HG03045 (cell line): ENCODE data around the gene OAF.

Experiments used
- ATAC-seq: cut with Tn5 transposase; IDR thresholded peaks from one replicate; pipeline ENCODE4 v1.9.1; 2021; ENCODE audit warnings: mild to moderate bottlenecking, moderate library complexity; ENCODE audit not compliant: unreplicated experiment

OAF gene

DNA sequence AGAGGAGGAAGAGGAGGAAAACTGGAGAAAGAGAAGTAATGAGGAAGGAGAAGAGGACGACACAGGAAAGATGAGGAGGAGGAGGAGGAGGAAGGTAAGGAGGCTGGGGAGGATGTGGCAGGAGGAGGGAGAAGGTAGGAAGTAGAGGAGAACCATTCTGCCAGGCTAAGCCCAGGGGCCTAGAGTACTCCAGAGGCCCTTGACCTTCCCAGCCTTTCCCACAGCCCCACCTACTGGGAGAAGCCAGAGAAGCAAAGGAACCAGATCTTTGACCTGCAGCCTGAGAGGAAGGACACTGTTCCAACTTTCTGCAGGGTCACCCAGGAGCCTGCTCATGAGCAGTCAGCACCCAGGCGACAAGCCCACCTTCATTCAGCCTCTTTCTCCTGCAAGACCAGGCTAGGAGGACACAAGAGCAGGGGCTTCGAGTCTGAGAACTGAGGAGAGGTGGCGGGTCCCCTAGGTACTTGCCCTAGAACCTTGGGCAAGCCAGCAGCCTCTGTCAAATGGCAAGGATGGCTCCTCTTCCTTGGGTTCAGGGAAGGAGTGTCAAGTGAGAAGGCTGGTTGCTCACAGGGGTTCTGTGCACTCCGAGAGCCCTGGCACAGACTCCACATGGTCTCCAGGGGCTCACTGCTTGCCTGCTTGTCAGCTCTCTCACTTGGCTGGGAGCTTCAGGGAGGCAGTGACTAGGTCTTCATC, 27.9 kb upstream of the OAF start:
- no peak for ATAC-seq

GRCh38 chr11:120183701-120184141, 27.1 kb upstream of the OAF start:
- ATAC-seq, result no peak

DNA sequence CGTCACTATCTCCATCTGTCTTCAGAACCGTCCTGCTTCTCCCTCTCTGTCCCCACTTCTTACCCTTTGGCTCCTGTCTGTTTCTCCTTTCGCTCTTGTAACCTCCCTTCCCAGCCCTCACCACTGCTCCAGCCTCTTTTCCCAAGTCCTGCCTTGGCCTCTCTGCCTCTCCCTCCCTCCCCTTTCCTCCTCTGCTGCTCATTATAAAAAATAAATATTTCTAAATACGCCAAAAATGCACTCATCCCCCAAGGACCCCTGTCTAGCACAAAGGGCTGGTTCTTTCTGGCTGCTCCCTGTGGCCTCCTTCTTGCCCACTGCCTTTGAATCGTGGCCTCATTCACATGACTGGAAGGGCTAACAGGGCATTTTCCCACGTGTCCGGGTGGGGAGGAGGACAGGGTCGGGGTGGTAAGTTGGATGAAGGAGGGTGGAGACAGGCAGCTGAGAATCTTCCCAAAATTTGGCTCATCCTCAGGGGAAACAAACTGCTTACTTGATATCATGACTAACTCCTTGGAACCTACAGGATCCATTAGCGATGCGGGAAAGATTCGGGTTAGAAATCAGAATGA, 26.4 kb upstream of the OAF start:
- no peak for ATAC-seq

DNA sequence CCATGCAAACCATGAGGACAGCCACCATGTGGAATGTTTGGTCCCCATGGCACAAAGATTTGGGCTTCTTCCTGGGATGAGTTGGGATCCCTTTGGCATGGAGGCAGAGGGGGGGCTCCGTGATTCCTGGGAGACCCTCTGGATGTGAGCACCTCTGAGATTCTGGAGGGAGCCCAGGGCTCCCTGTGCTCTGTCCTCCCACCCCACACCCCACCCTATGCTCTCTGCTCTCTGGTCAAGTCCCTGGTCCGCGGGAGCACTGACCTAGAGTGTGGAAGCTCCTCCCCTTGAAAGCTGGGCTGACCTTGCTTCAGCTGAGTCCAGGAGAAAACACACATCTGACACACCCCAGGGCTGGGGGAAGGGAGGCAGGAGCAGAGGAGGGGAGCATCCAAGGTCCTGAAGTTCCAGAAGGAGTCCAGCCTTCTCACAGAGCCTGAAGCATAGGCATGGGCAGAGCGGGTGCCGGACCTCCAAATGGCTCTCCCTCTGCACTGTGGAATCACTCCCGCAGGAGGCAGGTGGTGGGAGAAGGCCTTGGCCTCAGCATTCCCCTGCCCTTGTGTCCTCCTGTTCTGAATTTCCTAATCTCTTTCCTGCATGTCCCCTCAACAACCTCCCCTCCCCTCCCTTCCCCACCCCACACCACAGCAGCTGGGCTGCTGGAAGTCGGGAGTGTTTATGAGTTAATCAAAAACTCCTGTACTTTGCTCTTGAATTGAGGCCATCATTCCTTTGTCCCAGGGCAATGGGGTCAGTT, 25.7 kb upstream of the OAF start:
- ATAC-seq, result no peak

GRCh38 chr11:120185706-120186455, 25.0 kb upstream of the OAF start:
- no peak for ATAC-seq

GRCh38 chr11:120186456-120186773, 24.4 kb upstream of the OAF start:
- ATAC-seq, result no peak

DNA sequence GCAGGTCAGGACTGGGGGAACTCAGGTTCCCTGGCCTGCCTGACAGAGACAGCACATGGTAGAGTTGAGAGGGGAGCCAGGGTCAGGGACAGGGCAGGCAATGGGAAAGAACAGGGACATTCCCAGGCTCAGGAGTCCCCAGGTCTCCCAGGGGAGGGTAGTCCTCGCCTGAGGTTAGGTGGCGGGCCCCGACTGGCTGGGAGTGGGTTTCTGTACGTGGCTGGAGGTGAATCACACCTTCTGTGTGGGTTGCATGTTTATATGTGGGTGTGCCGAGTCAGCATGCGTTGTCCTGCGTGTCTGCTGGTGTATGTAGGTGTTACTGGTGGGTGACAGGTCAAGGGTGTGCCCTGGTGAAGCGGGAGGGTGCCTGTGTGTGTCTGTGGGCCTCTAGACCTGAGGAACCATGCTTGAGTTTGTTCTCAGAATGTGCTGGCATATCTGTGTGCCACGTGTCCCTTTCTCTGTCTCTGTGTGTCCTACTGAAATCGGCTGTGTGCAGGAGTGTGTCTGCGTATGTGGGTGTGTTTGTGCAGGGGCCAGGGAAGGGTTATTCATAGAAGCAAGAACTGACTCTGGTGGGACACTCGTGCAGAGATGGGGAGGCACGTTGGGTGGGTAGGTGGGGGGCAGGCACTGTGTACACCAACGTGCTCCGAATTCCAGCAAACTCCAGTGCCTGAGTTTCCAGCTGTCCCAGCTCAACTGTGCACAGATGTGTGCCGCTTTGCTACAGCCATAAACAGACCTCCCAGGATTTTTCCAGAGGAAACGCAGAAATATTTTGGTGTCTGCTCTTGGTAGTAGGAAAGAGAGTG, 23.8 kb upstream of the OAF start:
- peak; percentile 60 for ATAC-seq

DNA sequence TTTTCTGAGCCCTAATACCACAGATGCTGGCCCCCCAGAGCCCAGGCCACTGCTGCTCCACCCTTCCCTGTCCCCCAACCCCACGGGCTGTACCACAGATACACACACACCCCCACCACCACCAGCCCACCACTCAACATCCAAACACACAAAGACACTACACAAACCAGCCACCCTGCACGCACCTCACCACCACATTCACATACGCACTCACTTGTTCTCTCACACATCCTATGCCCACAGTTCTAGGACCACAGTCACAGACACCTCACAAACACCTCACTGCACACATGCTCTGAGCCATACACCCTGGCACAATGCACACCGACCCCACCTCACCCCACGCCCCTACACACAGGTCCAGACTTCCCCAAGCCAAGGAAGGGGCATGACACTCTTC, 22.5 kb upstream of the OAF start:
- no peak for ATAC-seq

DNA sequence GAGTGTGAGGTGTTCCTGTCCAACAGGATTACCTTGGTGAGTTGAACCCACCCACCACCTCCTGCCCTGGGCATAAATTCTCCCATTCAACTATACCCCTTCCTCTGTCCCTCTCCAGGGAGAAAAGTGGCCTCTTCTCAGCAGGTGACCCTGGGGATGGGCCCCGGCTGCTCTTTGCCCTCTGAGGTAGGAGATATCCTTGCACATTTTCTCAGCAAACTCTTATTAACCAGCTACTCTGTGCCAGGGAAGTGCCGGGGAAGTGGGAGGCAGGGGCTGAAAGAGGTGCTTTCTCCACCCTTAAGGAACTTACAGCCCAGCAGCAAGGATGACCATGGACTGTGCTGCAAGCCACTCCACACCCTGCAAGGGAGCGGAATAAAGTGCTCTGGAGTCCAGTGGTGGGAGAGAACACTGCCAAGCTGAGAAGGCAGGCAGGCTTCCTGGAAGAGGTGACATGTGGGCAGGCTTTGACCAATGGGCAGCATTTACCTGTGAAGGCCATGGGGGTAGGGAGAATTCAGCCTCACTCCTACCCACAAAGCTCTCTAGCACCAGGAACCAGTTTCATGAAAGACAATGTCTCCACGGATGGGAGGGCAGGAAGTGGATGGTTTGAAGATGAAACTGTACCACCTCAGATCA, 21.9 kb upstream of the OAF start:
- no peak for ATAC-seq

DNA sequence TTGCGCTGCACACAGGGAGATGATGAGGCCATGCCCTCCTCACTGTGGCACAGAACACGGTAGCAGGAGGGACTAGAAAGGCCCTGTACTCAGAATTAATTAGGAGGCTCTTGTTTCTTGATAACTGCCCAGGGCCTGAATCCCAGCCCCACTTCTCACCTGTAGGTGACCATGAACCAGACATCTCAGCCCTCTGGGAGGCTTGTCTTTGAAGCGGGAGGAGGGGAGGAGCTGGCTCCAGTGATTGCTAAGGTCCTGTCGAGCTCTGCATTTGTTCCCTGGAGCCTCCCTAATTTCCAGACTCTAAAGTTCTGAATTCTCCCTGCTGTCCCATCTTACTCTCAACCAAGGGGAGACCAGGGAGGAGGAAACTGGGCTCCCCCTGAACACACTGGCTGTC, 19.8 kb upstream of the OAF start:
- no peak for ATAC-seq

GRCh38 chr11:120192831-120193625, 17.8 kb upstream of the OAF start:
- no peak for ATAC-seq

DNA sequence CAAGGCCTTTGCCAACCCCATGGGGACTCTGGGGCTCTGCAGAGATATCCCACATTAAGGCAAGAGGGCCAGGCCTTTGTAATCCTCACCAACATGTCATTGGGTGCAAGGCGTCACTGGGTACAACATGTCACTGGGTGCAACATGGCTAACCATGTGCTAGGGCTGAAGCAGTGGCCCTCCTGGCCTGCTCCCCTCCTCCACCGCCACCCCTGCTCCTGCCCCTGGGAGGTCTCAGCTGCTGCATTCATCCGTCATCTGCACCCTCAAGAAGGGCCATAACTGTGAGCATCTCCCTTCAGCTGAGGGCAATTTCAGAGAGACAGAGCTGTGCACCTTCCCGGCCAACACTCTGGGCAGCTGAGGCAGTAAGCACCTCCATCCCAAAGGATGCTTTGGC, 16.7 kb upstream of the OAF start:
- ATAC-seq, result no peak

DNA sequence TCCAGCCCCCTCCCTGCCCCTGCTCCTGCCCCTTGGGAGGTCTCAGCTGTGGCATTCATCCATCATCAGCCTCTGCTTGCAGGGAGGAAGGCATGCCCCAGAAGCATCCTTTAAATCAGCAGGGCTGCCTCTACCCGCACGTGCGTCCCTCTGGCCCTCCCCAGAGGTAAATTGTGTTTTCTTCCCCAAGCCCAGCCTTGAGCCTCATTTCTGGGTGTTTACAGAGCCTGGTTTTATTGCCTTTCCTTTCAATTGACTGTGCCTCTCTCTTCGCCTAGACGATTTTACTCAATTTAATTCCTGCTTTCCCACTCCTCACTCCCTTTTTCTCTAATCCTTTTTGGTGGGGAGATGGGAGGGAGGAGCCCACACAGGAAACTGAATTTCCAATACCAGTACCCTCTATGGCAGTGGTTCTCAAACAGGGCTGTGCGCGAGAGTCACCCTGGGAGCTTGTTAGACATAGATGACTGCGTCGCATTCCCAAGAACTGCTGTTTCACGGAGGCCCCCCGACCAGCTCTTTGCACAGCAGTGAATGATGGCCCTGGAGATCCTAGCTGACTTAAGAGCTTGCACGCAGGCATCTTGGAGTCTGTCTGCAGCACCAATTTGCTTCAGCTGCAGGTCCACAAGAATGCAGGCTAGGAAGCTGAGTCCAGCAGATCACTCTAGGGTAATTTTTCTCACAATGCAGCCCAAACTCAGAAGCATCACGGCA, 15.1 kb upstream of the OAF start:
- ATAC-seq, result no peak

- no peak for ATAC-seq
Measured at GRCh38 chr11:120196826-120197225, 14.0 kb upstream of the OAF start.

- ATAC-seq, result no peak
Measured at GRCh38 chr11:120197251-120197891, 13.5 kb upstream of the OAF start.

GRCh38 chr11:120197977-120198376, 12.9 kb upstream of the OAF start:
- ATAC-seq, result no peak

DNA sequence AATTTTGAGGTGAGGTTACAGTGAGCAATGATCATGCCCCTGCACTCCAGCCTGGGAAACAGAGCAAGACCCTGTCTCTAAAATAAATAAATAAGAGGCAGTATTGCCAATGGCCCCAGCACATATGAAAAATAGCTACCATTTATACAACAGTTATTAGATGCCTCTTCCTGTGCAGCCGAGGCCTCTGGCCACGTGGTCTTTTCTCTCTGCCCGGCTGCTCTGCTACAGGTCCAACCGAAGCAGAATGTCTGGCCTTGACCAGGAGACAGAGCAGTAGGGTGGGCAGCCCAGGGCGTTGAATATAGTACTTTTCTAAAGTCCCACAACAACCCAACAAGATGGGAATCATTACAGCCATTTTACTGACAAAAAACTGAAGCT, 12.4 kb upstream of the OAF start:
- no peak for ATAC-seq

- ATAC-seq, result no peak
Measured at GRCh38 chr11:120198787-120199469, 11.9 kb upstream of the OAF start.
